Mucosa of rectum (tissue), 2 donors: ENCODE results near the gene CD160.
"Not testable (repeated sequence)": the region's sequence is repeated elsewhere in the genome, so short reads cannot be mapped to it uniquely, and the experiment has no call there.

Experiments
- H3K27ac ChIP-seq, 2 donors: one replicate each; pipeline ENCODE4 v1.7.0; 2013; ENCODE audit warnings: inconsistent platforms in 2 of 2, low read depth in 2 of 2, low read length in 2 of 2
- H3K27me3 ChIP-seq, 2 donors: one replicate each; pipeline ENCODE4 v1.7.0; 2013; ENCODE audit warnings: low read length in 2 of 2; ENCODE audit not compliant: control insufficient read depth in 2 of 2, insufficient read depth in 2 of 2
- H3K36me3 ChIP-seq, 2 donors: one replicate each; pipeline ENCODE4 v1.7.0; 2013; ENCODE audit warnings: low read length in 2 of 2; ENCODE audit not compliant: control insufficient read depth in 2 of 2, insufficient read depth in 2 of 2
- H3K4me1 ChIP-seq, 2 donors: one replicate each; pipeline ENCODE4 v1.7.0; 2013; ENCODE audit warnings: low read length in 2 of 2, mild to moderate bottlenecking in 1 of 2; ENCODE audit not compliant: control insufficient read depth in 2 of 2, insufficient read depth in 2 of 2
- H3K4me3 ChIP-seq, 2 donors: one replicate each; pipeline ENCODE4 v1.7.0; 2013; ENCODE audit warnings: low read length in 2 of 2
- H3K9ac ChIP-seq, 2 donors: one replicate each; pipeline ENCODE4 v1.7.0; 2013; ENCODE audit warnings: low read length in 2 of 2, low read depth in 1 of 2, mild to moderate bottlenecking in 1 of 2
- H3K9me3 ChIP-seq, 2 donors: one replicate each; pipeline ENCODE4 v1.7.0; 2013; ENCODE audit warnings: low read length in 2 of 2; ENCODE audit not compliant: control insufficient read depth in 2 of 2
- donor health status: healthy.
- donor health status: Normal muscosa, but diverticular disease.

The CD160 gene

GRCh38 chr1:145766926-145767325, 47.6 kb downstream of the CD160 start:
- H3K4me3 ChIP-seq, H3K27me3 ChIP-seq, H3K9ac ChIP-seq, H3K9me3 ChIP-seq, H3K27ac ChIP-seq, H3K4me1 ChIP-seq: not testable (repeated sequence)
- H3K36me3 ChIP-seq, result peaks cover 9 to 14% of the 10 kb centered on the region in 2 donors

DNA sequence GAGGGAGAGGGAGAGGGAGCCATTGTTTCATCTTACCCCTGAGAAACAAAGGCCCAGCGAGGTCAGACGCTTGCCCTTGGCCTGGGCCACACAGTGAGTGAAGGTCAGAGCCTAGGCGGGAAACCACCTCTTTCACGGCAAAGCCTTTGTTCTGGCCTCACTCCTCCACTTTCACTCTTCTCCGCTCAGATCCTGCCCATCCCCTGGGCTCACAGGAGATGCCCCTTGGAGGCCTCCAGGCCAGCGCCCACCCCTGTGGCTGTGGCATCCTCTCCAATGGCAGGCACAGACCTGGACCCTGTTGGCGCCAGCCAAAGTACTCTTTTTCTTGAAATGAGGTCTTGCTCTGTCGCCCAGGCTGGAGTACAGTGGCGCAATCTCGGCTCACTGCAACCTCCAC, 48.7 kb downstream of the CD160 start:
- not testable (repeated sequence) for H3K4me3 ChIP-seq, H3K4me1 ChIP-seq, H3K27ac ChIP-seq

GRCh38 chr1:145771056-145771455, 51.8 kb downstream of the CD160 start:
- H3K27ac ChIP-seq, result no peak overlapping the region
- peaks cover 11 to 14% of the 10 kb centered on the region in 2 donors for H3K36me3 ChIP-seq
- no peaks in the 10 kb centered on the region for H3K27me3 ChIP-seq
- no peaks in the 10 kb centered on the region for H3K4me1 ChIP-seq
- H3K4me3 ChIP-seq, result no peak overlapping the region
- no peaks in the 10 kb centered on the region for H3K9me3 ChIP-seq
- H3K9ac ChIP-seq, result no peak overlapping the region

More for the DNA sequence above, 48.7 kb downstream of the CD160 start:
- H3K9me3 ChIP-seq, H3K9ac ChIP-seq, H3K27me3 ChIP-seq: not testable (repeated sequence)
- H3K36me3 ChIP-seq, result peaks cover 9 to 14% of the 10 kb centered on the region in 2 donors

GRCh38 chr1:145773423-145773822, 54.1 kb downstream of the CD160 start:
- Histone ChIP-seq H3K9ac (no peak overlapping the region), H3K4me3 (no peak overlapping the region), H3K36me3 (peaks cover 11 to 14% of the 10 kb centered on the region in 2 donors), H3K4me1 (no peaks in the 10 kb centered on the region), H3K27me3 (no peaks in the 10 kb centered on the region), H3K9me3 (no peaks in the 10 kb centered on the region), H3K27ac (no peak overlapping the region)

- no peak overlapping the region for H3K27ac ChIP-seq
- H3K4me1 ChIP-seq, result no peaks in the 10 kb centered on the region
Measured at GRCh38 chr1:145777357-145778145, 58.3 kb downstream of the CD160 start.

GRCh38 chr1:145778146-145778540, 58.8 kb downstream of the CD160 start:
- Histone ChIP-seq H3K36me3 (peaks cover 0 to 2% of the 10 kb centered on the region in 2 donors), H3K4me1 (no peaks in the 10 kb centered on the region), H3K9me3 (no peaks in the 10 kb centered on the region), H3K27ac (no peak overlapping the region), H3K4me3 (no peak overlapping the region), H3K27me3 (no peaks in the 10 kb centered on the region), H3K9ac (no peak overlapping the region)

More at GRCh38 chr1:145777357-145778145, 58.3 kb downstream of the CD160 start:
- Histone ChIP-seq H3K36me3 (peaks cover 0 to 2% of the 10 kb centered on the region in 2 donors), H3K9ac (no peak overlapping the region), H3K9me3 (no peaks in the 10 kb centered on the region), H3K27me3 (no peaks in the 10 kb centered on the region), H3K4me3 (no peak overlapping the region)

DNA sequence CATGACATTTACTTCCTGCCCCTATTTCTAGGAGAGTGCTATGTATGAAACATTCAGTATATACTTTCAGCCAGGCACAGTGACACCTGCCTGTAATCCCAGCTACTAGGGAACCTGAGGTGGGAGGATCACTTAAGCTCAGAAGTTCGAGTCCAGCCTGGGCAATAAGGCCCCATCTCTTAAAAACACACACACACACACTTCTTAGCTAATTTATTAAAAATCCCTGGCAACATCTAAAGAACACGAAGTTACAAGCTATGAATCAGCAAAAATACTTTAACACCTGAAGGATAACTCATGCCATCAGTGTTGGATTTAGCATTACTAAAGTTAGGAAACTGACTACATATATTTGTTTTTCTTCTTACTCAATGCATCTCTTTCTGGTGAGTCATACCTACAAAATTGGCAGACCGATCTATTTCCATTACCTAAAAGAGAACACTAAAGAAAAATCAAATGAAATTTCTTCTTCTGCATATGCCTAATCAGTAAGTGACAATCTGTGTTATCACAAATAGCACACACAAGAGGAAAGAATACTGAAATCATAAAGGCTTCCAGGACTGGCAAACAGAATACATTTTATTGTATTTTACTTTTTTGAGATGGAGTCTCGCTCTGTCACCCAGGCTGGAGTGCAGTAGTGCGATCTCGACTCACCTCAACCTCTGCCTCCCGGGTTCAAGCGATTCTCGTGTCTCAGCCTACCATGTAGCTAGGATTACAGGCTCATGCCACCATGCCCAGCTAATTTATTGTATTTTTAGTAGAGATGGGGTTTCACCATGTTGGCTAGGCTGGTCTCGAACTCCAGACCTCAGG, 63.2 kb downstream of the CD160 start:
- no peaks in the 10 kb centered on the region for H3K9me3 ChIP-seq
- H3K4me3 ChIP-seq, result no peak overlapping the region
- no peak overlapping the region for H3K9ac ChIP-seq
- H3K27ac ChIP-seq, result no peak overlapping the region
- no peaks in the 10 kb centered on the region for H3K27me3 ChIP-seq
- peaks cover 4 to 6% of the 10 kb centered on the region in 2 donors for H3K4me1 ChIP-seq
- H3K36me3 ChIP-seq, result no peaks in the 10 kb centered on the region

GRCh38 chr1:145784409-145784808, 65.1 kb downstream of the CD160 start:
- peaks cover 4 to 6% of the 10 kb centered on the region in 2 donors for H3K4me1 ChIP-seq
- H3K9ac ChIP-seq, result no peak overlapping the region
- H3K27me3 ChIP-seq, result no peaks in the 10 kb centered on the region
- no peaks in the 10 kb centered on the region for H3K9me3 ChIP-seq
- H3K36me3 ChIP-seq, result peaks cover 0 to 7% of the 10 kb centered on the region in 2 donors
- H3K27ac ChIP-seq, result no peak overlapping the region
- H3K4me3 ChIP-seq, result no peak overlapping the region

DNA sequence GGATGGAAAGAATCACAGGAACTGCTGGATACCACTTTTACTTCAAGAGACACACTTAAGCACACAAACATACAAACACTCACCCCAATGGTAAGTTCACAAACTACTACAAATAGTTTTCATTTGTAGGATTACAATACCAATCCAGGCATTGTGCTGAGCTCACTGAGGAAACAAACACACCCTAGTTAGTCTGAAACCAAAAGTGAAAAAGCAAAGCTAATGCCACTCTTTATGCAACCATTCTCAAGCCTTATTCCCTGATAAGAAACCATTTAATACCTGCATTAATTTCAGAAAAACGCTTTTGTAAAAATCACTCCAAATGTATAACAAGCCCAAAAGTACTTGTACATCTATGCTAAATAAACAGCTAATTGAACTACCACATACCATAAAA, 66.2 kb downstream of the CD160 start:
- no peak overlapping the region for H3K27ac ChIP-seq

GRCh38 chr1:145786271-145786670, 67.0 kb downstream of the CD160 start:
- no peaks in the 10 kb centered on the region for H3K27me3 ChIP-seq
- peaks cover 0 to 7% of the 10 kb centered on the region in 2 donors for H3K36me3 ChIP-seq
- no peaks in the 10 kb centered on the region for H3K9me3 ChIP-seq
- peaks cover 4 to 6% of the 10 kb centered on the region in 2 donors for H3K4me1 ChIP-seq
- H3K4me3 ChIP-seq, result no peak overlapping the region
- no peak overlapping the region for H3K9ac ChIP-seq
- H3K27ac ChIP-seq, result no peak overlapping the region

More for the DNA sequence above, 66.2 kb downstream of the CD160 start:
- Histone ChIP-seq H3K9me3 (no peaks in the 10 kb centered on the region), H3K36me3 (peaks cover 0 to 7% of the 10 kb centered on the region in 2 donors), H3K4me1 (peaks cover 4 to 6% of the 10 kb centered on the region in 2 donors), H3K4me3 (peak overlapping the region in 1 of 2 donors; percentile 14), H3K9ac (no peak overlapping the region), H3K27me3 (no peaks in the 10 kb centered on the region)
